Endodermal cell (in vitro differentiated cells): Measurements from ENCODE around the gene ANAPC5. TPM values are rescaled to one million over a fixed set of nuclear protein-coding genes. Genes with fewer than 3 reads are reported as not detected.
"Not testable (repeated sequence)": the region's sequence is repeated elsewhere in the genome, so short reads cannot be mapped to it uniquely, and the experiment has no call there.

Experiments used
- DNase-seq: peaks from one replicate; pipeline ENCODE4 v3.0.0-alpha.2; 2017
- H3K27ac ChIP-seq: 2 replicates; pipeline ENCODE4 v1.5.1; 2013; ENCODE audit warnings: mild to moderate bottlenecking, low read depth, low read length, moderate library complexity
- H3K27me3 ChIP-seq: 2 replicates; pipeline ENCODE4 v1.6.1; 2013; ENCODE audit warnings: mild to moderate bottlenecking, low read length, moderate library complexity; ENCODE audit not compliant: insufficient read depth, control insufficient read depth, poor library complexity, severe bottlenecking
- H3K36me3 ChIP-seq: 2 replicates; pipeline ENCODE4 v1.7.0; 2013; ENCODE audit warnings: mild to moderate bottlenecking, low read length, moderate library complexity; ENCODE audit not compliant: control insufficient read depth, insufficient read depth
- H3K4me1 ChIP-seq: one replicate; pipeline ENCODE4 v1.7.0; 2013; ENCODE audit warnings: low read length; ENCODE audit not compliant: control insufficient read depth, insufficient read depth
- H3K4me3 ChIP-seq: 2 replicates; pipeline ENCODE4 v1.5.1; 2013; ENCODE audit warnings: mild to moderate bottlenecking, low read length, moderate library complexity
- H3K9ac ChIP-seq: 2 replicates; pipeline ENCODE4 v1.6.1; 2013; ENCODE audit warnings: mild to moderate bottlenecking, low read length, moderate library complexity; ENCODE audit not compliant: poor library complexity, severe bottlenecking; ENCODE audit errors: extremely low read depth
- H3K9me3 ChIP-seq: 2 replicates; pipeline ENCODE4 v1.6.1; 2013; ENCODE audit warnings: mild to moderate bottlenecking, low read length, moderate library complexity; ENCODE audit not compliant: control insufficient read depth
- H3K27ac Mint-ChIP-seq: 2 replicates; pipeline ENCODE4 v1.8.0; 2020; ENCODE audit warnings: mixed read lengths
- H3K27me3 Mint-ChIP-seq: 2 replicates; pipeline ENCODE4 v1.8.0; 2021; ENCODE audit warnings: mild to moderate bottlenecking, mixed read lengths; ENCODE audit not compliant: insufficient read depth
- H3K36me3 Mint-ChIP-seq: 2 replicates; pipeline ENCODE4 v1.8.0; 2020; ENCODE audit warnings: low read depth, mixed read lengths
- H3K4me1 Mint-ChIP-seq: 2 replicates; pipeline ENCODE4 v1.8.0; 2020; ENCODE audit warnings: mixed read lengths
- H3K4me3 Mint-ChIP-seq: 2 replicates; pipeline ENCODE4 v1.8.0; 2020; ENCODE audit warnings: mild to moderate bottlenecking, moderate library complexity, mixed read lengths
- H3K9me3 Mint-ChIP-seq: 2 replicates; pipeline ENCODE4 v1.8.0; 2020; ENCODE audit warnings: mild to moderate bottlenecking, mixed read lengths
- CTCF ChIP-seq: fragments of 200-600 bp; sonication (generic); conservative IDR thresholded peaks from 2 replicates; pipeline ENCODE4 v1.5.0; 2021; ENCODE audit warnings: antibody characterized with exemption, mild to moderate bottlenecking
- WGBS, 2 experiments: methylation state at CpG; one replicate each; pipeline versions ENCODE4 v1.1.5 to v1.1.7; 2013; ENCODE audit warnings: missing lambda C conversion rate in 2 of 2, mixed read lengths in 1 of 2; ENCODE audit not compliant: insufficient coverage in 1 of 2, insufficient read length in 1 of 2; 5-methylcytosine and 5-hydroxymethylcytosine counted together
- total RNA-seq, 2 donors: library from RNA; stranded (reverse); fragmentation: NEBNext Ultra II Directional in 1 of 2; extraction: Animal tissue kit (Norgen Biotek cat#: 25700) in 1 of 2; gene quantifications; 2 replicates in 1 of 2; 3 replicates in 1 of 2; pipeline ENCODE4 v1.2.1, GENCODE V29; 2021

The ANAPC5 gene
- total RNA-seq, 2 donors from 2014 or later = 87.7 to 111 TPM

GRCh38 chr12:121301876-121302275, 50.3 kb downstream of the ANAPC5 start:
- Histone ChIP-seq H3K9ac (no peak overlapping the region), H3K4me1 (no peaks in the 10 kb centered on the region), H3K36me3 (no peaks in the 10 kb centered on the region), H3K27ac (no peak overlapping the region), H3K9me3 (no peaks in the 10 kb centered on the region), H3K4me3 (no peak overlapping the region), H3K27me3 (no peaks in the 10 kb centered on the region)
- WGBS, 2 experiments = 96% methylated on average over 3 of the region's 4 CpGs; no CpG with 5 or more reads in 1 of the 2 experiments
- no peaks in the 10 kb centered on the region for H3K4me1 Mint-ChIP-seq
- no peak overlapping the region for H3K4me3 Mint-ChIP-seq
- no peaks in the 10 kb centered on the region for H3K27me3 Mint-ChIP-seq
- no peak for DNase-seq
- no peak for TF ChIP-seq CTCF
- no peaks in the 10 kb centered on the region for H3K9me3 Mint-ChIP-seq
- H3K36me3 Mint-ChIP-seq = no peaks in the 10 kb centered on the region
- no peak overlapping the region for H3K27ac Mint-ChIP-seq

GRCh38 chr12:121300083-121300819, 52.0 kb downstream of the ANAPC5 start:
- no peak overlapping the region for H3K4me3 Mint-ChIP-seq
- DNase-seq = peak; percentile 27
- no peak overlapping the region for H3K27ac Mint-ChIP-seq
- TF ChIP-seq CTCF = no peak
- WGBS, 2 experiments = 82 to 93% methylated on average over 3 to 4 of the region's 4 CpGs
- peaks cover 3% of the 10 kb centered on the region for H3K4me1 Mint-ChIP-seq
- no peaks in the 10 kb centered on the region for H3K9me3 Mint-ChIP-seq
- Histone ChIP-seq H3K4me1 (no peaks in the 10 kb centered on the region), H3K9ac (no peak overlapping the region), H3K4me3 (no peak overlapping the region), H3K9me3 (no peaks in the 10 kb centered on the region), H3K27ac (no peak overlapping the region), H3K27me3 (no peaks in the 10 kb centered on the region), H3K36me3 (no peaks in the 10 kb centered on the region)
- H3K27me3 Mint-ChIP-seq = no peaks in the 10 kb centered on the region
- H3K36me3 Mint-ChIP-seq = no peaks in the 10 kb centered on the region

GRCh38 chr12:121299662-121300061, 52.5 kb downstream of the ANAPC5 start:
- H3K27ac ChIP-seq = no peak overlapping the region
- WGBS, 2 experiments = 82 to 94% methylated on average over 3 to 4 of the region's 4 CpGs
- DNase-seq = no peak
- Mint-ChIP-seq H3K36me3 (no peaks in the 10 kb centered on the region), H3K27ac (no peak overlapping the region), H3K4me1 (peaks cover 5% of the 10 kb centered on the region), H3K9me3 (no peaks in the 10 kb centered on the region), H3K4me3 (no peak overlapping the region), H3K27me3 (no peaks in the 10 kb centered on the region)
- H3K9ac ChIP-seq = no peak overlapping the region
- no peaks in the 10 kb centered on the region for H3K4me1 ChIP-seq
- TF ChIP-seq CTCF = no peak
- no peaks in the 10 kb centered on the region for H3K9me3 ChIP-seq
- no peaks in the 10 kb centered on the region for H3K36me3 ChIP-seq
- H3K4me3 ChIP-seq = no peak overlapping the region
- no peaks in the 10 kb centered on the region for H3K27me3 ChIP-seq

- not testable (repeated sequence) for H3K4me1 ChIP-seq, H3K36me3 ChIP-seq, H3K36me3 Mint-ChIP-seq, H3K9me3 ChIP-seq, H3K27ac Mint-ChIP-seq, H3K27me3 ChIP-seq, H3K9ac ChIP-seq, H3K27ac ChIP-seq, H3K27me3 Mint-ChIP-seq, H3K4me3 ChIP-seq, H3K4me1 Mint-ChIP-seq, H3K9me3 Mint-ChIP-seq
- peak overlapping the region; percentile 91 for H3K4me3 Mint-ChIP-seq
- peak; percentile 57 for DNase-seq
- WGBS, 2 experiments = 89 to 96% methylated on average over 9 to 13 of the region's 13 CpGs
These were observed 53.8 kb downstream of the ANAPC5 start for GRCh38 chr12:121298411-121298810.
